Calu3 (cell line): ENCODE measurements around the gene VMP1. TPM values are rescaled to one million over a fixed set of nuclear protein-coding genes. Genes with fewer than 3 reads are reported as not detected.

ENCODE experiments used
- BruUV-seq: library from RNA; stranded (reverse); fragments of 400-500 nt; replicated peaks from 2 replicates; lab custom pipeline; 2021; lab: Mats Ljungman, UMichigan
- CTCF ChIA-PET: fragments of 300-600 bp; sonication (Branson Sonifier 250); formaldehyde crosslinking; loops from one replicate; lab custom pipeline; 2022; ENCODE audit warnings: antibody characterized with exemption; lab: Charles Lee
- DNase-seq: peaks from one replicate; pipeline ENCODE4 v3.0.0; 2022
- H3K27ac Mint-ChIP-seq: one replicate; pipeline ENCODE4 v1.8.0; 2022; ENCODE audit warnings: mixed read lengths; ENCODE audit not compliant: unreplicated experiment
- H3K27me3 Mint-ChIP-seq: one replicate; pipeline ENCODE4 v1.8.0; 2022; ENCODE audit warnings: mixed read lengths; ENCODE audit not compliant: unreplicated experiment
- H3K36me3 Mint-ChIP-seq: one replicate; pipeline ENCODE4 v1.8.0; 2022; ENCODE audit warnings: mild to moderate bottlenecking, moderate library complexity, mixed read lengths; ENCODE audit not compliant: insufficient read depth, unreplicated experiment
- H3K4me1 Mint-ChIP-seq: one replicate; pipeline ENCODE4 v1.8.0; 2022; ENCODE audit warnings: mild to moderate bottlenecking, low read depth, mixed read lengths; ENCODE audit not compliant: unreplicated experiment
- H3K4me3 Mint-ChIP-seq: one replicate; pipeline ENCODE4 v1.8.0; 2022; ENCODE audit warnings: mild to moderate bottlenecking, low read depth, moderate library complexity, mixed read lengths; ENCODE audit not compliant: unreplicated experiment
- H3K9me3 Mint-ChIP-seq: one replicate; pipeline ENCODE4 v1.8.0; 2022; ENCODE audit warnings: low read depth, mixed read lengths; ENCODE audit not compliant: unreplicated experiment
- intact Hi-C: fragments of 100-400 bp; cut with micrococcal nuclease; formaldehyde crosslinking; loops from one replicate; pipeline ENCODE4 v1.10.0; 2022; ENCODE audit not compliant: unreplicated experiment
- total RNA-seq: library from RNA; stranded (reverse); gene quantifications from 2 replicates; pipeline ENCODE4 v1.2.3, GENCODE V29; 2022
- TF ChIP-seq, protein P1 (sequence below): fragments of 200-600 bp; IDR thresholded peaks from one replicate; pipeline ENCODE4 v1.8.0; 2022; ENCODE audit warnings: antibody characterized with exemption; ENCODE audit not compliant: unreplicated experiment

VMP1 gene
- total RNA-seq, 1 experiment from 2014 or later: 315 TPM

DNA sequence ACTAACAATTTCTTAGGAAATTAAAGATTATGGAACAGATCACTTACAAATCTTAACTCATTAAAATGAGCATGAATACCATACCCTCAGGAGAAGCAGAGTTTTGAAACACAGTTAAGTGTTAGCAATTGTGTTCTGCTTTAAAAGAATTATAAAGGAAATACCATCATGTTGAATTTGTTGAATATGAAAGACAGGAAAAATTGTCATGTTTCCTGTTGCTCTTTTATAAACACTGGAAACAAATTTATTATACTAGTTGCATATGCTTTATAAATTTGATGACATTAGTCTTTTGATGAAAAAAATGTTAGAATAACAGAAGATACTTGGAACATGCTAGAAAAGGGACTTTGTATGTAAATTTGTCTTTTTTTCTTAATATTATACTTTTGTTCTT lies 59.7 kb downstream of the VMP1 start:
- Mint-ChIP-seq H3K27ac (no peak overlapping the region), H3K36me3 (peaks cover 16% of the 10 kb centered on the region), H3K4me3 (no peak overlapping the region), H3K27me3 (no peaks in the 10 kb centered on the region), H3K4me1 (no peaks in the 10 kb centered on the region), H3K9me3 (no peaks in the 10 kb centered on the region)
- intact Hi-C loops: no loop called here
- CTCF ChIA-PET: no interaction called here
- BruUV-seq: no TSS peak
- no peak for DNase-seq
- TF ChIP-seq, protein P1, sequence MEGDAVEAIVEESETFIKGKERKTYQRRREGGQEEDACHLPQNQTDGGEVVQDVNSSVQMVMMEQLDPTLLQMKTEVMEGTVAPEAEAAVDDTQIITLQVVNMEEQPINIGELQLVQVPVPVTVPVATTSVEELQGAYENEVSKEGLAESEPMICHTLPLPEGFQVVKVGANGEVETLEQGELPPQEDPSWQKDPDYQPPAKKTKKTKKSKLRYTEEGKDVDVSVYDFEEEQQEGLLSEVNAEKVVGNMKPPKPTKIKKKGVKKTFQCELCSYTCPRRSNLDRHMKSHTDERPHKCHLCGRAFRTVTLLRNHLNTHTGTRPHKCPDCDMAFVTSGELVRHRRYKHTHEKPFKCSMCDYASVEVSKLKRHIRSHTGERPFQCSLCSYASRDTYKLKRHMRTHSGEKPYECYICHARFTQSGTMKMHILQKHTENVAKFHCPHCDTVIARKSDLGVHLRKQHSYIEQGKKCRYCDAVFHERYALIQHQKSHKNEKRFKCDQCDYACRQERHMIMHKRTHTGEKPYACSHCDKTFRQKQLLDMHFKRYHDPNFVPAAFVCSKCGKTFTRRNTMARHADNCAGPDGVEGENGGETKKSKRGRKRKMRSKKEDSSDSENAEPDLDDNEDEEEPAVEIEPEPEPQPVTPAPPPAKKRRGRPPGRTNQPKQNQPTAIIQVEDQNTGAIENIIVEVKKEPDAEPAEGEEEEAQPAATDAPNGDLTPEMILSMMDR: no peak

DNA sequence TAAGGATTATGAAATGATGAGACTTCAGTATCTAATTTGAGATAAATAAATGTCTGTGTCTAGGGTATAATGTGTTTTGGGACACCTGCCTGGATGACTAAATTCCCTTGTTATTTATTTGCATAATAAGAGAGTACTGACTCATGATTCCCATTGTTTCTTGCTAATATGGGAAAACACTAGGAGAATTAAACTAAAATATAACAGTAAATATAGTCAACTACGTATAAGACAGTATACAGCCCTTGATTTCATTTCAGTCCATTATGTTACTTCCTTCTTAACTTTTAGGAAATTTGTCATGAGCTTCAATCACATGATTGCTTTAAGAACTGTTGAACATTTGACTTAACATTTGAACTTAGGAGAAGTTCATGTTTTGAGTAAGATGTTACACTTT lies 62.4 kb downstream of the VMP1 start:
- Mint-ChIP-seq H3K4me3 (no peak overlapping the region), H3K9me3 (no peaks in the 10 kb centered on the region), H3K27me3 (no peaks in the 10 kb centered on the region), H3K27ac (no peak overlapping the region), H3K4me1 (no peaks in the 10 kb centered on the region), H3K36me3 (peaks cover 24% of the 10 kb centered on the region)
- CTCF ChIA-PET: interaction anchor here (0.6 to 1.0 kb wide), 2 partner anchors 12 to 646 kb away, joined by 3 to 4 read pairs; no protein-coding TSS in a partner anchor
- DNase-seq: no peak
- TF ChIP-seq, protein P1: no peak
- BruUV-seq: no TSS peak
- intact Hi-C loops: no loop called here

DNA sequence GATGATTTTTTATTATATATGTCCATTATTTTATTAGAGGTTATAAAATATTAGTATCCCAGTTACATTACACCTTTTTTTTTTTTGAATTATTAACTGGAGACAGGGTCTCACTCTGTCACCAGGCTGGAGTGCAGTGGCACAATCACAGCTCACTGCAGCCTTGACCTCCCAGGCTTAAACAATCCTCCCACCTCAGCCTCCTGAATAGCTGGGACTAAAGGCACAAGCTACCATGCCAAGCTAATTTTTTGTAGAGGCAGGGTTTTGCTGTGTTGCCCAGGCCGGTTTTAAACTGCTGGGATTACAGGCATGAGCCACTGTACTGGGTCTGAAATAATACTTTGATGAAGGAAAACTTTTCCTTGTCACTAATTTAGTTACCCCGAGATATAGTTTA lies 63.6 kb downstream of the VMP1 start:
- no peaks in the 10 kb centered on the region for H3K27me3 Mint-ChIP-seq
- no peak for DNase-seq
- no peaks in the 10 kb centered on the region for H3K9me3 Mint-ChIP-seq
- BruUV-seq: no TSS peak
- H3K4me3 Mint-ChIP-seq: no peak overlapping the region
- intact Hi-C loops: no loop called here
- H3K27ac Mint-ChIP-seq: no peak overlapping the region
- TF ChIP-seq, protein P1: no peak
- H3K36me3 Mint-ChIP-seq: peaks cover 15% of the 10 kb centered on the region
- no peaks in the 10 kb centered on the region for H3K4me1 Mint-ChIP-seq
- CTCF ChIA-PET: no interaction called here

DNA sequence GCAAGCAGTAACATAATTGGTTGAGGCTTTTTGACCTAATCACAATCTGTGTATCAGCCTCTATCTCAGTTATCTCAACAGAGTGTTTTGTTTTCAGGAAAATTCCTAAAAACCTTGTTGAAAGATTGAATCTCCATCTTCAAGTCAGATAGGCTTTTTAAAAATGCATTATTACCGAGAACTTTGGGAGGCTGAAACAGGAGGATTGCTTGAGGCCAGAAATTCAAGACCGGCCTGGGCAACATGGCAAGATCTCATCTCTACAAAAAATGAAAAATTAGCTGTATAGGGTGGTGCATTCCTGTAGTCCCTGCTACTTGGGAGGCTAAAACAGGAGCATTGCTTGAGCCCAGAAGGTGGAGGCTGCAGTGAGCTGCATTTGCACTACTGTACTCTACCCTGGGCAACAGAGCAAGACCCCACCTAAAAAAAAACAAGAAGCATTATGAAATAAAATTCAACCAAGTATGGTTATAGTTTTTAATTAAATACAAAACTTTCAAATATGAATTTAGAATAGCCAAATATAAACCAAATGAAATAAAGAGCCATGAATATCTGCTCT lies 68.4 kb downstream of the VMP1 start:
- Mint-ChIP-seq H3K36me3 (peaks cover 18% of the 10 kb centered on the region), H3K4me3 (no peak overlapping the region), H3K27me3 (no peaks in the 10 kb centered on the region), H3K9me3 (no peaks in the 10 kb centered on the region), H3K4me1 (peaks cover 17% of the 10 kb centered on the region), H3K27ac (no peak overlapping the region)
- no peak for DNase-seq
- CTCF ChIA-PET: interaction anchor here (0.6 kb wide), 1 partner anchor 34 kb away, joined by 4 read pairs; no protein-coding TSS in a partner anchor
- BruUV-seq: no TSS peak
- intact Hi-C loops: no loop called here
- TF ChIP-seq, protein P1: no peak
